ENCODE measurements around the gene LIM2.

DNA sequence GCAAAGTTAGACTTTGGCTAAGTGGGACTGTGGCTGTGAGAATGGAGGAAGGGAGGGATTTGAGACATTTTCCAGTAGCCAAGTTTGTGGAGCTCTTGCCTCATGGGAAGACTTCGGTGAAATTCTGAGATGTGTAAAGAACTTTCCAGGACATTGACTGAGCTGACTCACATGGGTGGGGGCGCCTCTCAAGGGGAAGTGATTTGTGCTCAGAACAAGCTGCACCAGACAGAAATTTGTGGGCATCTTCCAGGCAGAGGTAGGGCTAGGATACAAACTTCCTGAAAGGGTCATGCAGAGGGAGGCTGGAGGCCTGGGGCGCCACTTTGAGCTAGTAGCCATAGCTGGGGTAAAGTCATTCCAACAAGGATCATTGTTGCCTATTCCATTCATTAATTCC, 39.4 kb upstream of the LIM2 start:
- TF ChIP-seq CTCF (IDR thresholded peaks at IDR 0.05 in 4 of 5, conservative IDR thresholded peaks at IDR 0.05 in 1 of 5) (no peak), POLR2A (IDR thresholded peaks at IDR 0.05) (no peak)
